ENCODE results near the gene ADAMTS12. TPM values are rescaled to one million over a fixed set of nuclear protein-coding genes. Genes with fewer than 3 reads are reported as not detected.

Gene ADAMTS12
- total RNA-seq, 1 experiment from 2014 or later: 0.05 TPM

DNA sequence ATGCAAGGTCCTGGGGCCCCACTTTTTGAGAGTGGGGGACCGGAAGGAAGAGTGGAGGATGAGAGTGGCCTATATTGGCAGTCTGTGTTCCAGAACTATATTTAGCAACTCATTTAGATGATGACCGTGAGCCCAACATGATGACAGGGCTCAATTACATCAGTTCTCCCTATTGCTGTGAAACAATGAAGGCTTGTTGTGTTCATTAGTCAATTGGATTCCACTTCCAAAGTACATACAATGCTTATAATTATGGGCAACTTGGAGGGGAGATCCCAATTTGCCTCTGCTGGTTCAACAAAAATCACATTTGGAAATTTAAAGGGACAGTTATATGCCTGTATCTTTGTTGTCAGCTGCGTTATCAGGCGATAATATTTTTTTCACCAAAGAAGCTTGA, 360.0 kb downstream of the ADAMTS12 start:
- DNase-seq (ENCODE audit: low read depth, low spot score): no peak
- POLR2A ChIA-PET: no interaction called here
- no peak overlapping the region for H3K9ac ChIP-seq (ENCODE audit: low read length)
- no peaks in the 10 kb centered on the region for H3K4me1 ChIP-seq (ENCODE audit: control insufficient read depth in 1 of 2, insufficient read depth in 2 of 2, low read length in 2 of 2)
- H2AFZ ChIP-seq (ENCODE audit: low read depth, low read length, poor library complexity, severe bottlenecking): no peak overlapping the region
- no TSS peak for BruUV-seq (replicated peaks)
- no peaks in the 10 kb centered on the region for H4K20me1 ChIP-seq (ENCODE audit: insufficient read depth)
- H3K4me3 ChIP-seq (replicated peaks in 1 of 2; ENCODE audit: low read depth in 1 of 2, low read length in 2 of 2): no peak overlapping the region
- no peak overlapping the region for H3K27ac ChIP-seq (ENCODE audit: low read depth, low read length)
- no peak overlapping the region for H3K4me2 ChIP-seq (ENCODE audit: low read length)
- 0 out of 2 replicates have a peak, but pooled peaks cover 5% of the 10 kb centered on the region for H3K27me3 ChIP-seq (ENCODE audit: insufficient read depth, low read length)
- H3K79me2 ChIP-seq (ENCODE audit: insufficient read depth, low read length): no peaks in the 10 kb centered on the region
- H3K9me3 ChIP-seq (ENCODE audit: control insufficient read depth in 1 of 2, insufficient read depth in 1 of 2, low read depth in 1 of 2, low read length in 2 of 2): no peaks in the 10 kb centered on the region
- CTCF ChIA-PET: no interaction called here
- H3K9me2 ChIP-seq (ENCODE audit: insufficient read depth): no peaks in the 10 kb centered on the region
- RAD21 ChIA-PET (ENCODE audit: low non-redundant PET in 1 of 2, low total read pairs in 2 of 2, uncharacterized antibody in 2 of 2, unreplicated experiment in 2 of 2): no interaction called here
- intact Hi-C loops (cut with micrococcal nuclease): no loop called here
- no peak for TF ChIP-seq ELF1 (IDR thresholded peaks at IDR 0.05; ENCODE audit: borderline replicate concordance, low read depth)
- no peak for TF ChIP-seq RAD21 (IDR thresholded peaks at IDR 0.05; ENCODE audit: low read depth)
- no peak for TF ChIP-seq CBX3 (IDR thresholded peaks at IDR 0.05; ENCODE audit: low read depth)
- no peak for TF ChIP-seq YY1 (IDR thresholded peaks at IDR 0.05; ENCODE audit: extremely low read depth, insufficient replicate concordance, low read depth, low read length)
- no peak for TF ChIP-seq JUND (IDR thresholded peaks at IDR 0.05)
- TF ChIP-seq REST (IDR thresholded peaks at IDR 0.05; ENCODE audit: low read depth): no peak
- no peak for TF ChIP-seq SIN3A (IDR thresholded peaks at IDR 0.05; ENCODE audit: low read depth)
- ATAC-seq: no peak
- H3K36me3 ChIP-seq (ENCODE audit: control insufficient read depth in 1 of 2, insufficient read depth in 2 of 2, low read length in 2 of 2): no peaks in the 10 kb centered on the region

GRCh38 chr5:33531037-33531298, 360.8 kb downstream of the ADAMTS12 start:
- ChIA-PET RAD21 (ENCODE audit: low non-redundant PET in 1 of 2, low total read pairs in 2 of 2, uncharacterized antibody in 2 of 2, unreplicated experiment in 2 of 2) (no interaction called here), CTCF (no interaction called here), POLR2A (no interaction called here)
- ATAC-seq (no peak), DNase-seq (ENCODE audit: low read depth, low spot score) (no peak)
- Histone ChIP-seq H3K9ac (ENCODE audit: low read length) (no peak overlapping the region), H2AFZ (ENCODE audit: low read depth, low read length, poor library complexity, severe bottlenecking) (no peak overlapping the region), H3K27me3 (ENCODE audit: insufficient read depth, low read length) (0 out of 2 replicates have a peak, but pooled peaks cover 5% of the 10 kb centered on the region), H3K27ac (ENCODE audit: low read depth, low read length) (no peak overlapping the region), H3K9me3 (ENCODE audit: control insufficient read depth in 1 of 2, insufficient read depth in 1 of 2, low read depth in 1 of 2, low read length in 2 of 2) (no peaks in the 10 kb centered on the region), H3K4me3 (replicated peaks in 1 of 2; ENCODE audit: low read depth in 1 of 2, low read length in 2 of 2) (no peak overlapping the region), H3K79me2 (ENCODE audit: insufficient read depth, low read length) (no peaks in the 10 kb centered on the region), H3K9me2 (ENCODE audit: insufficient read depth) (no peaks in the 10 kb centered on the region), H3K36me3 (ENCODE audit: control insufficient read depth in 1 of 2, insufficient read depth in 2 of 2, low read length in 2 of 2) (no peaks in the 10 kb centered on the region), H3K4me1 (ENCODE audit: control insufficient read depth in 1 of 2, insufficient read depth in 2 of 2, low read length in 2 of 2) (no peaks in the 10 kb centered on the region), H4K20me1 (ENCODE audit: insufficient read depth) (no peaks in the 10 kb centered on the region), H3K4me2 (ENCODE audit: low read length) (no peak overlapping the region)
- intact Hi-C loops (cut with micrococcal nuclease): no loop called here
- TF ChIP-seq POLR2A (IDR thresholded peaks at IDR 0.05; ENCODE audit: borderline replicate concordance, extremely low read depth, insufficient read depth, insufficient read length): no peak
- no peak for TF ChIP-seq SRF (IDR thresholded peaks at IDR 0.05; ENCODE audit: low read depth)
- no peak for TF ChIP-seq ZFX (IDR thresholded peaks at IDR 0.05)
- no peak for TF ChIP-seq JUND (IDR thresholded peaks at IDR 0.05)
- TF ChIP-seq ELF1 (IDR thresholded peaks at IDR 0.05; ENCODE audit: borderline replicate concordance, low read depth): no peak
- TF ChIP-seq RAD21 (IDR thresholded peaks at IDR 0.05; ENCODE audit: low read depth): no peak
- no peak for TF ChIP-seq EGR1 (IDR thresholded peaks at IDR 0.05; ENCODE audit: low read depth)
- TF ChIP-seq SP1 (IDR thresholded peaks at IDR 0.05; ENCODE audit: low read depth): no peak
- no peak for TF ChIP-seq POLR2AphosphoS5 (IDR thresholded peaks at IDR 0.05; ENCODE audit: low read depth, low read length)
- no TSS peak for BruUV-seq (replicated peaks)

Measured in HCT116 (cell line).